Measurements from ENCODE around the gene RTTN. TPM values are rescaled to one million over a fixed set of nuclear protein-coding genes. Genes with fewer than 3 reads are reported as not detected.

RTTN gene
- total RNA-seq, 2 donors from 2014 or later: 22.3 to 35.4 TPM

GRCh38 chr18:70022636-70023035, 182.9 kb downstream of the RTTN start:
- H3K9me3 Mint-ChIP-seq: no peaks in the 10 kb centered on the region
- H3K27ac Mint-ChIP-seq: no peak overlapping the region
- DNase-seq: no peak
- no peaks in the 10 kb centered on the region for H3K27me3 Mint-ChIP-seq (ENCODE audit: insufficient read depth)
- no peaks in the 10 kb centered on the region for H3K9me3 ChIP-seq (ENCODE audit: control insufficient read depth, low read length)
- H3K4me3 ChIP-seq (ENCODE audit: low read length): no peak overlapping the region
- no peak overlapping the region for H3K9ac ChIP-seq (ENCODE audit: extremely low read depth, low read length, poor library complexity, severe bottlenecking)
- TF ChIP-seq, protein P1, sequence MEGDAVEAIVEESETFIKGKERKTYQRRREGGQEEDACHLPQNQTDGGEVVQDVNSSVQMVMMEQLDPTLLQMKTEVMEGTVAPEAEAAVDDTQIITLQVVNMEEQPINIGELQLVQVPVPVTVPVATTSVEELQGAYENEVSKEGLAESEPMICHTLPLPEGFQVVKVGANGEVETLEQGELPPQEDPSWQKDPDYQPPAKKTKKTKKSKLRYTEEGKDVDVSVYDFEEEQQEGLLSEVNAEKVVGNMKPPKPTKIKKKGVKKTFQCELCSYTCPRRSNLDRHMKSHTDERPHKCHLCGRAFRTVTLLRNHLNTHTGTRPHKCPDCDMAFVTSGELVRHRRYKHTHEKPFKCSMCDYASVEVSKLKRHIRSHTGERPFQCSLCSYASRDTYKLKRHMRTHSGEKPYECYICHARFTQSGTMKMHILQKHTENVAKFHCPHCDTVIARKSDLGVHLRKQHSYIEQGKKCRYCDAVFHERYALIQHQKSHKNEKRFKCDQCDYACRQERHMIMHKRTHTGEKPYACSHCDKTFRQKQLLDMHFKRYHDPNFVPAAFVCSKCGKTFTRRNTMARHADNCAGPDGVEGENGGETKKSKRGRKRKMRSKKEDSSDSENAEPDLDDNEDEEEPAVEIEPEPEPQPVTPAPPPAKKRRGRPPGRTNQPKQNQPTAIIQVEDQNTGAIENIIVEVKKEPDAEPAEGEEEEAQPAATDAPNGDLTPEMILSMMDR (conservative IDR thresholded peaks at IDR 0.05): no peak
- H3K27me3 ChIP-seq (ENCODE audit: control insufficient read depth, insufficient read depth, low read length, poor library complexity, severe bottlenecking): no peaks in the 10 kb centered on the region
- WGBS, 2 experiments (ENCODE audit: insufficient coverage in 1 of 2, insufficient read length in 1 of 2): 96 to 100% methylated on average over 2 to 3 of the region's 3 CpGs
- no peak overlapping the region for H3K4me3 Mint-ChIP-seq
- H3K4me1 Mint-ChIP-seq: no peaks in the 10 kb centered on the region
- peaks cover 6% of the 10 kb centered on the region for H3K36me3 Mint-ChIP-seq (ENCODE audit: low read depth)
- no peak overlapping the region for H3K27ac ChIP-seq (ENCODE audit: low read depth, low read length)
- peaks cover 5% of the 10 kb centered on the region for H3K36me3 ChIP-seq (ENCODE audit: control insufficient read depth, insufficient read depth, low read length)
- no peaks in the 10 kb centered on the region for H3K4me1 ChIP-seq (ENCODE audit: control insufficient read depth, insufficient read depth, low read length)

DNA sequence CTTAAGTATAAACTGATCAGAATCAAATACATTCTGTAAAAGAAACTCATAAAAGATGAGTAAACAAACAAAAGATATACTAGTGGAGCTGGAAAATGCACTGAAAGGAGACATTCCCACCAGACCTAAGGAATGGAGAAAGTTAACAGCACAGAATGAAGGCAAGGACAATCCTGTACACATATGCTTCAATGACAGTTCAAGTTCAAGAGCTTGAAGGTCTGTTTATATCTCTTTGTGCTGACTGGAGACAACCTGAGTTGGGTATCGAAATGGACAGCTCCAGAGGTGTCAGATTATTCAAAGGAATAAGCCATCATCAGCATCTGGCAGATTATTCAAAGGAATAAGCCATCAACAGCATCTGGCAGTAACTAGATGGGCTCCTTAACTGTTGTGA, 184.0 kb downstream of the RTTN start:
- Histone ChIP-seq H3K9me3 (ENCODE audit: control insufficient read depth, low read length) (no peaks in the 10 kb centered on the region), H3K4me3 (ENCODE audit: low read length) (no peak overlapping the region), H3K9ac (ENCODE audit: extremely low read depth, low read length, poor library complexity, severe bottlenecking) (no peak overlapping the region), H3K4me1 (ENCODE audit: control insufficient read depth, insufficient read depth, low read length) (no peaks in the 10 kb centered on the region), H3K36me3 (ENCODE audit: control insufficient read depth, insufficient read depth, low read length) (peaks cover 5% of the 10 kb centered on the region), H3K27ac (ENCODE audit: low read depth, low read length) (no peak overlapping the region), H3K27me3 (ENCODE audit: control insufficient read depth, insufficient read depth, low read length, poor library complexity, severe bottlenecking) (no peaks in the 10 kb centered on the region)
- WGBS, 2 experiments (ENCODE audit: insufficient coverage in 1 of 2, insufficient read length in 1 of 2): 92 to 100% methylated on average over 1 of the region's 1 CpG
- DNase-seq: no peak
- no peak overlapping the region for H3K4me3 Mint-ChIP-seq
- no peaks in the 10 kb centered on the region for H3K9me3 Mint-ChIP-seq
- TF ChIP-seq, protein P1 (conservative IDR thresholded peaks at IDR 0.05): no peak
- peaks cover 6% of the 10 kb centered on the region for H3K36me3 Mint-ChIP-seq (ENCODE audit: low read depth)
- no peaks in the 10 kb centered on the region for H3K27me3 Mint-ChIP-seq (ENCODE audit: insufficient read depth)
- no peaks in the 10 kb centered on the region for H3K4me1 Mint-ChIP-seq
- H3K27ac Mint-ChIP-seq: no peak overlapping the region

- Histone ChIP-seq H3K27ac (ENCODE audit: low read depth, low read length) (no peak overlapping the region), H3K27me3 (ENCODE audit: control insufficient read depth, insufficient read depth, low read length, poor library complexity, severe bottlenecking) (no peaks in the 10 kb centered on the region), H3K36me3 (ENCODE audit: control insufficient read depth, insufficient read depth, low read length) (peaks cover 5% of the 10 kb centered on the region), H3K4me1 (ENCODE audit: control insufficient read depth, insufficient read depth, low read length) (no peaks in the 10 kb centered on the region), H3K9me3 (ENCODE audit: control insufficient read depth, low read length) (no peaks in the 10 kb centered on the region), H3K4me3 (ENCODE audit: low read length) (no peak overlapping the region), H3K9ac (ENCODE audit: extremely low read depth, low read length, poor library complexity, severe bottlenecking) (no peak overlapping the region)
- H3K4me1 Mint-ChIP-seq: no peaks in the 10 kb centered on the region
- H3K36me3 Mint-ChIP-seq (ENCODE audit: low read depth): peaks cover 6% of the 10 kb centered on the region
- DNase-seq: no peak
- no peak overlapping the region for H3K4me3 Mint-ChIP-seq
- WGBS, 2 experiments (ENCODE audit: insufficient coverage in 1 of 2, insufficient read length in 1 of 2): 100% methylated on average over 1 of the region's 1 CpG; no CpG with 5 or more reads in 1 of the 2 experiments
- H3K27ac Mint-ChIP-seq: no peak overlapping the region
- H3K9me3 Mint-ChIP-seq: no peaks in the 10 kb centered on the region
- no peaks in the 10 kb centered on the region for H3K27me3 Mint-ChIP-seq (ENCODE audit: insufficient read depth)
- TF ChIP-seq, protein P1 (conservative IDR thresholded peaks at IDR 0.05): no peak
Measured at GRCh38 chr18:70021043-70021442, 184.4 kb downstream of the RTTN start.
